Activated CD4-positive, alpha-beta T cell treated with anti-CD3 and anti-CD28 coated beads, Interleukin-2, amount 50 U/mL, for 24 hours (primary cell): ENCODE data around the gene NTM.

ENCODE experiments used
- DNase-seq, 2 donors: peaks; one replicate each; pipeline ENCODE4 v3.0.0-alpha.2; 2020; ENCODE audit warnings: low read depth in 1 of 2, low spot score in 1 of 2

The NTM gene

DNA sequence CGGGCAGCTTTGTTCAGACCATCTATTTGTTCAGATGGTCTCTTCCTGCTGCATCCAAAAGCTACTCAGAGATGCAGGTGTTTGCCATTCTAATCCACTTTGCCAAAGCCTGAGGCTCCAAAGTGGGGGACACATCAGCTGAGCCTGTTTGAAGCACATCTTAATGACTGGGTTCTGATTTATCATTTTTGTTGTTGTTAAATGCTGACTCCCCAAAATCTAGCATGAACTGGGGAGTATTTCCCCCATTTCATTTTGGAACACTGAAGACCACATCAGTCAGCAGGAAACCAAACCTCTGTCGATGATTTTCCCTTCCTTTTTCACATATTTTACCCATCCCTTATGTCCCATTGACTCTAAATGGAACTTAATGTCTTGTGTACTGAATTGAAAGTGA is 262.6 kb downstream of the NTM start:
- no peak for DNase-seq

GRCh38 chr11:131633921-131634715 is 263.7 kb downstream of the NTM start:
- DNase-seq, result no peak

GRCh38 chr11:131637469-131638175 is 267.2 kb downstream of the NTM start:
- DNase-seq, result no peak

- no peak for DNase-seq
Measured at GRCh38 chr11:131638889-131639288, 268.5 kb downstream of the NTM start.

DNA sequence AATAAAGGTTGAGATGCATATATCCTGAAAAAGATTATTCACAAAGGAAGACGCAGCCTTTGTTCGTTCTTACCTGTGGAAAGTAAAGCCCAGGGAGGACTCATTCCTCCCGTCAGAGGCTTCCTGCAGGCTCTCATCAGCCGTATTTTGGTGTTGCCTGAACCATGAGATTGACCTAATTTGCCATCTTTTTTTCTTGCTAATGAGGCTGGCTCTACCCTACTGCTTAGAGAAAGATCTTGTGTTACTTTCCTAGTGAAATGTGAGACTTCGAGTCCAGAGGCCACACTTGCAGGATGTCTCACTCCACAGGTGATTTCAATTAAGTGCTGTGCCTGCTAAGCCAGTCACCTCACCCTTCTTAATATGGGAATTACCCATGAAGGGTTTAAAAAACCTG is 269.9 kb downstream of the NTM start:
- no peak for DNase-seq

DNA sequence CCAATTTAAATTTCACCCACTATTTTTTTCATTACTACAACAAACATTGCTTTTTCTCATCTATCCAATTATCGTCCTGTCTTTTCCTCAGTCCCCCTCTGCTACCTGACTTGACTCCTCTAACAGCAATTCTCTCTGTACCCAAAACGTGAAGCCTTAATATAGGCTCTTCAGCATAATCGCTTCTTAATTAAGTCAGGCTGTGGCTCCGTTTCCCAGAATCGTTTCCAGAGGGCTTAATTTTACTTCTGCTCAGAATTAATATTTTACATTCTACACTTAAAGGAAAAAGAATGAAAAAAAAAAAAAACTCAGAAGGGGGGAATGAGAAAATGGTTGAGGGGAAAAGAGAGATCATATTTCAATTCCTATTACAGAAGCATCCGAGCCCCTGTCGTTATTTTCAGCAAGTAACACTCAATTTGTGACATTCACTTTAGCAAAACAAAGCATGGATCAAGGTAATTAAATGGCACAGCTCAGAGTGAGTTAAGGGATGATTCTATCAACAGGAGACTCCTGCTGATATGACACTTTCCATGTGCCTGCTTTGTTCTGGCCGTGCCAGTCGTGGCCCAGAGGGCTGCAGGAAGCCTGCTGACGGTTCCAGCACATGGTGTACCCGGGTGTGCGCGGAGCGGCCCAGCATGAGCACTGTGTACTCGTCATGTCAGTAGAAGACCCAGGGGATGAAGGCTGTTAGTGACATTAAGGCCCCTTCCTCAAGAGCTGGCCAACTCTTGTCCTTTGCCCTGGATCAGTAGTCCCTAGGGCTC is 272.5 kb downstream of the NTM start:
- DNase-seq, result no peak

GRCh38 chr11:131644204-131644795 is 273.9 kb downstream of the NTM start:
- no peak for DNase-seq

DNA sequence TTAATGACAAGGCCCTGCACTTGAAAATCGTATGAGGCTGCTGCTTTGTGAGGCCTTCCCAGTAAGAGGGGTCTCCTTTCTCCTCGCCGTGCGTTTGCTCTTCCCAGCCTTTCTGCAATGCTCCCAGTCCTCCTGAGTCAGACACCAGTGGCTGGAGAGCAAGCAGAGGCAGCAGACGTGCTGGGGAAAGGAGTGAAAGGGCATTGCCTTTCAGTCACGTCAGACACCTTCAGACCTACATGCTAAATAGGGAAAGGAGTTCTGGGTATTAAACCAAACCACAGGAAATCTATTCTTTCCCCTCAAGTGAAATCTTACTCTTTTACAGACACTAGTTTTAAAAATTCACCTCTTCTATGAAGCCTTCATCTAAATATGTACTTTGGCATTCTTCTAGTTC is 274.8 kb downstream of the NTM start:
- no peak for DNase-seq

- no peak for DNase-seq
Measured at GRCh38 chr11:131649856-131650255, 279.4 kb downstream of the NTM start.

DNA sequence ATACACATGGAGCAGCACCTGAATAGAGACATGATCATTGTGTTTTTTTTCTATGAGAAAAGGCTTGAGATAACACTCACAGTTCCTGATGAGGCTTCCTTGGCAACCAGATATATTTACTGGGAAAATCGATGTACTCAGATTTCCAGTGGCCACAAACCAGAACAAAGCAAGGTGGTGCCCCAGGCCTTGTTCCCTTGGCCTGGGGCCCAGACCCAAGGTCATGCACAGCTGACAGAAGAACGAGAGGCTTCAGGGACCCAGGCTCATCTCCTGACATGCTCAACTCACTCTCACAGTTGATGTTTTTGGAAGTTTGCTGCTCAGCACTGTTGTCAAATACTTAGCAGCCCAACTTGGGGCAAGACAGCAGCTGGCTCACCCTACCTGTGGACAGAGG is 281.8 kb downstream of the NTM start:
- no peak for DNase-seq

- DNase-seq, result no peak
Measured at GRCh38 chr11:131653260-131653659, 282.8 kb downstream of the NTM start.

DNA sequence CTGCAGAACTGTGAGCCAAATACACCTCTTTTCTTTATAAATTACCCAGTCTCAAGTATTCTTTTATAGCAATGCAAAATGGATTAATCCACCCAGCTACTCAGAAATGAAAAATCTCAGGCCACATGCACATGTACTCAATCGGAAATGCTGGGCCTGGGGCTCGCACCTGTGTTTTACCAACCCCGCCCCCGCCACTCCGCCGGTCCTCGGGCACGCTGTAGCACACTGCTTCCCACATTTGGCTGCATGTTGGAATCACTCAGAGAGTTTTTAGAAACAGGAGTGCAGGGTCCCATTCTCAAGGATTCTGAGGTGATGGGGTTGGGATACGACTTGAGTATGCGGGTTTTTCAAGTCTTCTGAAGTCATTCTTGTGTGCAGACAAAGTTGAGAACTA is 284.4 kb downstream of the NTM start:
- no peak for DNase-seq

DNA sequence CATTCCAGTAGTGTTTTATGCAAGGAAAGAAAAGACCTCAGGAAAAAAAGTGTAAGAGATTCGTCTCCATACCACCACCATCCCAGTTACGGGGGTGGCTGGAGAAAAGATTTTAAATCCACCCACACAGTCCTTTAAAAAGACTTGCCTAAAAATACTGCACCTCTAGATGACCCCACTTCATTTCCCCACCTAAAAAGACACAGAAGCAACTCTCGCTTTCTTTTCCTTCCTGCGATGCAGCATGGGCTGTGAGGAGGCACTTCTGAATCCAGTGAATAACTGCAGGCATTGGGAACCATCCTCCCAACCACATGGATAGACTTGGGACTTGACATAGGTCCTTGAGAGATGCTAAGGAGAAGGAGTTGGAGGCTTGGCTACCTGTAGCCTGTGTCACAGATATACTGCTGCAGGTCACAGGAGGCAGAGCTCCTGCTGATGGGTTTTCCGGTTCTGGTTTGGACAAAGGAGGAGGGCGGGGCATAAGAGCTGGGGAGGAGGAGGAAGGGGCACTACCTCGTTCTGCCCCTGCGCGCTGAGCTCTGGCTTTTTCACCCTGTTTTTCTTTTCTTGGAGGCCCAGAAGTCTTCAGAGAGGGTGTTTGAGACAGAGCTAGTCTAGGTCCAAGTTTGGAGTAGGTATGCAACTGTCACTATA is 285.9 kb downstream of the NTM start:
- no peak for DNase-seq

DNA sequence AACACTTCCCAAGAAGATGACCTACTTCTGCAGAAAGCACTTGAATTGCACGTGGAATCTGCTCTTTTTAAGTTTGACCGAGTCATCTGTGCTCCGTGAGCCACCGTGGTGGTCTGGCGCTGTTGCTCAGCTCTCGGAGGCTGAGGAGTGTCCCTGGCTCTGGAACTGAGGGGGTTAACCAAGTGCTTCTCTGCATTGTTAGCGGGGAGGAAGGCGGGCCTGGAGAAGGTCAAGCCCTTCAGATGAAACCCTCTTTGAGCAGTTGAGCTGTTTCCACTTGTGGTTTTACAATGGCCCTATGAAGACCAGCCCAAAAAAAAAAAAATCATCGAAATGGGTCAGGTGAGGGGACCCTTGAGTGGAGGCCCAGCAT is 286.4 kb downstream of the NTM start:
- DNase-seq, result no peak

- DNase-seq, result no peak
Measured at GRCh38 chr11:131658414-131658813, 288.0 kb downstream of the NTM start.

DNA sequence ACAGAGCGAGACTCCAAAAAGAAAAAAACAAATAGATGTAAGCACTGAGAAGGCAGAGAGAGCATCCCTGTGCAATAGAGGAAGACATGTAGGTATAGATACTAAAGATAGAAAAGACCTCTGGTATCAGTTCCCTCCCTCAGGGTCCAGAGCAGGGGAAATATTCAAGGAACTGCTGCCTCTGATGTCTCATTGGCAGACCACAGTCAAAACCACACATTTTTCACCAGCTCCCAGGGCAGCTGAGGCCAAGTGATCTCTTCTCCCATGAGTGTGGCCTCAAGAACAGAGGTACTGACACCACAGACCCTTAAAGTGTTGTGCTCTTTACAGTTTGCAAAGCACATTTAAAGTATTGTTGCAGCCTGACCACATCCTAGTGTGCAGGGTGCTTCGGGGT is 288.5 kb downstream of the NTM start:
- DNase-seq, result no peak

- no peak for DNase-seq
Measured at GRCh38 chr11:131659931-131660330, 289.5 kb downstream of the NTM start.

DNA sequence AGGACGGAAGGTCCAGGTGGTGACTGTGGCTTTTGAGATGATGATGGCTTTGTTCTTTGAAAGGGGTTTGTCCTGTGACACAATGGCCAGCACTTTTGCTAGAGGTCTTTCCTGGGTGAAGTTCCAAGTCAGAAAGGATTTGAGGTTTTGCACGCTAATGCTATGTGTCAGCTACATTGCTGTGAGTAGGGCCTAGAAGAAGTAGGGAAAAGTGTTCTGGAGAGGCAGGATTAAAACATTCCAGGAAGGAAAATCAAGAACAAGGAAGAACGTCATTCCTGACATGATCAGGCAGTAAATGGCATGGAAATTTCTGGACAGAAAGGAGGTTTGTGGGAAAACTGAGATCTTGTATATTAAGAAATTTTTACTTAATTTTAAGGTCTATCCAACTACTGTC is 290.7 kb downstream of the NTM start:
- DNase-seq, result no peak

GRCh38 chr11:131662317-131662972 is 292.0 kb downstream of the NTM start:
- DNase-seq, result no peak

DNA sequence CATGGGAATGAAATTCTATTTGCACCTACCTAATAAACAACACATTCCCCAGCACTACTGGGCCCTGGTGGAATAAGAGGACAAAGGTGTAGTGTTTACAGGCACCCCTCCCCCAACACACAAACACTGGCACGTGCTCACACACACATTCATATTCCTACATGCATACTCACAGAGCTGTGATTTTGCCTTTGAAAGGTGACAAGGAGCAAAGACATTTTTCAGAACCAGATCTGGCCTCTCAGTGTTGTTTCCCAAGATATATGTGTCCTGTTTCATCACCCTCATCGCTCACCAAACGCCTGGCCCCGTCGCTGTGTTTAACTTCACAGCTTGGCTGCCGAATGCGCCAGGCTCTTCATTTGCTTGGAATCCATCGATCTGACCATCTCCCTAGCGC is 292.6 kb downstream of the NTM start:
- DNase-seq, result no peak
